ENCODE results near the gene DEK.
"Not testable (repeated sequence)": the region's sequence is repeated elsewhere in the genome, so short reads cannot be mapped to it uniquely, and the experiment has no call there.

The DEK gene

DNA sequence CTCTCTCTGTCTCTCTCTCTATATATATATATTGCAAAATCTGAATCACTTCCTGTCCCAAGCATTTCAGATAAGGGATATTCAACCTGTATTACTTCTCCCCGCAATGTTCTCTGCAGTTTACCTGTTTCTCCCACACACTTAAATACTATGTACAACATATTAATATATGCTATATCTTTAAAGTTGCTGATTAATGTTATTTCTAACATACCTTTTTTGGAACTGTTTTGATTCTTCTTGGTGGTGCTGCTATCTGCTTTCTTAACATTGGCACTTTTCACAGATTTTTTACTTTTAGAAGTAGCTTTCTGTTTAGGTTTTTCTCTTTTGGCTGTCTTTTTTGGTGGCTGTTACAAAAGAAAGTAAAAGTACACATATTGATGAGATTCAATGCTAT is 27.2 kb downstream of the DEK start:
- TF ChIP-seq, protein P1, sequence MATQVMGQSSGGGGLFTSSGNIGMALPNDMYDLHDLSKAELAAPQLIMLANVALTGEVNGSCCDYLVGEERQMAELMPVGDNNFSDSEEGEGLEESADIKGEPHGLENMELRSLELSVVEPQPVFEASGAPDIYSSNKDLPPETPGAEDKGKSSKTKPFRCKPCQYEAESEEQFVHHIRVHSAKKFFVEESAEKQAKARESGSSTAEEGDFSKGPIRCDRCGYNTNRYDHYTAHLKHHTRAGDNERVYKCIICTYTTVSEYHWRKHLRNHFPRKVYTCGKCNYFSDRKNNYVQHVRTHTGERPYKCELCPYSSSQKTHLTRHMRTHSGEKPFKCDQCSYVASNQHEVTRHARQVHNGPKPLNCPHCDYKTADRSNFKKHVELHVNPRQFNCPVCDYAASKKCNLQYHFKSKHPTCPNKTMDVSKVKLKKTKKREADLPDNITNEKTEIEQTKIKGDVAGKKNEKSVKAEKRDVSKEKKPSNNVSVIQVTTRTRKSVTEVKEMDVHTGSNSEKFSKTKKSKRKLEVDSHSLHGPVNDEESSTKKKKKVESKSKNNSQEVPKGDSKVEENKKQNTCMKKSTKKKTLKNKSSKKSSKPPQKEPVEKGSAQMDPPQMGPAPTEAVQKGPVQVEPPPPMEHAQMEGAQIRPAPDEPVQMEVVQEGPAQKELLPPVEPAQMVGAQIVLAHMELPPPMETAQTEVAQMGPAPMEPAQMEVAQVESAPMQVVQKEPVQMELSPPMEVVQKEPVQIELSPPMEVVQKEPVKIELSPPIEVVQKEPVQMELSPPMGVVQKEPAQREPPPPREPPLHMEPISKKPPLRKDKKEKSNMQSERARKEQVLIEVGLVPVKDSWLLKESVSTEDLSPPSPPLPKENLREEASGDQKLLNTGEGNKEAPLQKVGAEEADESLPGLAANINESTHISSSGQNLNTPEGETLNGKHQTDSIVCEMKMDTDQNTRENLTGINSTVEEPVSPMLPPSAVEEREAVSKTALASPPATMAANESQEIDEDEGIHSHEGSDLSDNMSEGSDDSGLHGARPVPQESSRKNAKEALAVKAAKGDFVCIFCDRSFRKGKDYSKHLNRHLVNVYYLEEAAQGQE (IDR thresholded peaks at IDR 0.05; ENCODE audit: insufficient replicate concordance, low read depth) = no peak
- TF ChIP-seq SPI1 (IDR thresholded peaks at IDR 0.05; ENCODE audit: borderline replicate concordance, low read depth) (no peak), GABPA (IDR thresholded peaks at IDR 0.05; ENCODE audit: low read depth) (no peak), POLR2AphosphoS5 (IDR thresholded peaks at IDR 0.05; ENCODE audit: low read depth) (no peak)
- TF ChIP-seq, protein P2, sequence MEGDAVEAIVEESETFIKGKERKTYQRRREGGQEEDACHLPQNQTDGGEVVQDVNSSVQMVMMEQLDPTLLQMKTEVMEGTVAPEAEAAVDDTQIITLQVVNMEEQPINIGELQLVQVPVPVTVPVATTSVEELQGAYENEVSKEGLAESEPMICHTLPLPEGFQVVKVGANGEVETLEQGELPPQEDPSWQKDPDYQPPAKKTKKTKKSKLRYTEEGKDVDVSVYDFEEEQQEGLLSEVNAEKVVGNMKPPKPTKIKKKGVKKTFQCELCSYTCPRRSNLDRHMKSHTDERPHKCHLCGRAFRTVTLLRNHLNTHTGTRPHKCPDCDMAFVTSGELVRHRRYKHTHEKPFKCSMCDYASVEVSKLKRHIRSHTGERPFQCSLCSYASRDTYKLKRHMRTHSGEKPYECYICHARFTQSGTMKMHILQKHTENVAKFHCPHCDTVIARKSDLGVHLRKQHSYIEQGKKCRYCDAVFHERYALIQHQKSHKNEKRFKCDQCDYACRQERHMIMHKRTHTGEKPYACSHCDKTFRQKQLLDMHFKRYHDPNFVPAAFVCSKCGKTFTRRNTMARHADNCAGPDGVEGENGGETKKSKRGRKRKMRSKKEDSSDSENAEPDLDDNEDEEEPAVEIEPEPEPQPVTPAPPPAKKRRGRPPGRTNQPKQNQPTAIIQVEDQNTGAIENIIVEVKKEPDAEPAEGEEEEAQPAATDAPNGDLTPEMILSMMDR (IDR thresholded peaks at IDR 0.05; ENCODE audit: insufficient read depth, low read length) = no peak
- no peak for DNase-seq (ENCODE audit: low read depth in 1 of 2, low spot score in 1 of 2)
- Histone ChIP-seq H3K4me3 (replicated peaks; ENCODE audit: insufficient read depth, low read length) (no peak overlapping the region), H3K27ac (replicated peaks) (no peak overlapping the region), H3K27me3 (ENCODE audit: insufficient read depth, poor library complexity, severe bottlenecking) (no peaks in the 10 kb centered on the region)

DNA sequence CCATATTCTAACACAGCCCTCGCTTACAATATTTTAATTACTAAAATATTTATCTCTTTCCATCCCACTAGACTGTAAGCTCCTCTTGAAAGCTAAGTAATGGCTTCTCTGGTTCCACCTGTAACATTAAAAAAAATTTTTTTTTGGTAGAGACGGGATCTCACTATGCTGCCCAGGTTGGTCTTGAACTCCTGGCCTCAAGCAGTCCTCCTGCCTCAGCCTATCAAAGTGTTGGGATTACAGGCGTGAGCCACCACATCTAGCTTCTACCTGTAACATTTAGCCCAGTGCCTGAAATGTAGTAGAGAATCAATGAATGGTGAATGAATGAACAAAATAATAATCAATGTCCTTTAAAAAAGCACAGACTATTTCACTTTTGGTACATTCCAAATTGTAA is 28.8 kb downstream of the DEK start:
- TF ChIP-seq, protein P1 (IDR thresholded peaks at IDR 0.05; ENCODE audit: insufficient replicate concordance, low read depth) = no peak
- TF ChIP-seq POLR2AphosphoS5 (IDR thresholded peaks at IDR 0.05; ENCODE audit: low read depth) (no peak), GABPA (IDR thresholded peaks at IDR 0.05; ENCODE audit: low read depth) (no peak), SPI1 (IDR thresholded peaks at IDR 0.05; ENCODE audit: borderline replicate concordance, low read depth) (no peak)
- TF ChIP-seq, protein P2 (IDR thresholded peaks at IDR 0.05; ENCODE audit: insufficient read depth, low read length) = no peak
- H3K4me3 ChIP-seq (replicated peaks; ENCODE audit: insufficient read depth, low read length) = no peak overlapping the region
- DNase-seq (ENCODE audit: low read depth in 1 of 2, low spot score in 1 of 2) = no peak
- H3K27ac ChIP-seq (replicated peaks) = no peak overlapping the region
- H3K27me3 ChIP-seq (ENCODE audit: insufficient read depth, poor library complexity, severe bottlenecking) = no peaks in the 10 kb centered on the region

DNA sequence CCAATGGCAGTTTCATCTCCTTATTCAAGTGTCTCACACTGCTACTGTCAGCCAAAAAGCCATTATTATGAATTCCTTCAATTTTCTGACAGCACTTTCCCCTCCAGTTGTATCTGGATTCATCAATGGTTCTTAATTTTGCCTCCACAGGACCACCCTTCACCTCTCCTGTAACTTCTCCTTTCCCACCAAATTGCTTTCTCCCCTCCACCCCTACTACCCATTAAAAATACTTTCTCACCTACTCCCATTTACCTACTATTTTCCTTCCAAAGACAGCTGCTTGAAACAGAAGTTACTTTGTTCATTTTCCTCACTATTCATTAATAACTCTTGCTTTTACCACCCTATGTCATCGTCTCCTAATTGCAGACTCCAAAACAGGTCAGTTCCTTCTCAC is 29.8 kb downstream of the DEK start:
- TF ChIP-seq, protein P1 (IDR thresholded peaks at IDR 0.05; ENCODE audit: insufficient replicate concordance, low read depth) = no peak
- TF ChIP-seq, protein P2 (IDR thresholded peaks at IDR 0.05; ENCODE audit: insufficient read depth, low read length) = no peak
- TF ChIP-seq GABPA (IDR thresholded peaks at IDR 0.05; ENCODE audit: low read depth) (no peak), POLR2AphosphoS5 (IDR thresholded peaks at IDR 0.05; ENCODE audit: low read depth) (no peak), SPI1 (IDR thresholded peaks at IDR 0.05; ENCODE audit: borderline replicate concordance, low read depth) (no peak)
- no peak overlapping the region for H3K27ac ChIP-seq (replicated peaks)
- H3K4me3 ChIP-seq (replicated peaks; ENCODE audit: insufficient read depth, low read length) = no peak overlapping the region
- no peak for DNase-seq (ENCODE audit: low read depth in 1 of 2, low spot score in 1 of 2)
- no peaks in the 10 kb centered on the region for H3K27me3 ChIP-seq (ENCODE audit: insufficient read depth, poor library complexity, severe bottlenecking)

DNA sequence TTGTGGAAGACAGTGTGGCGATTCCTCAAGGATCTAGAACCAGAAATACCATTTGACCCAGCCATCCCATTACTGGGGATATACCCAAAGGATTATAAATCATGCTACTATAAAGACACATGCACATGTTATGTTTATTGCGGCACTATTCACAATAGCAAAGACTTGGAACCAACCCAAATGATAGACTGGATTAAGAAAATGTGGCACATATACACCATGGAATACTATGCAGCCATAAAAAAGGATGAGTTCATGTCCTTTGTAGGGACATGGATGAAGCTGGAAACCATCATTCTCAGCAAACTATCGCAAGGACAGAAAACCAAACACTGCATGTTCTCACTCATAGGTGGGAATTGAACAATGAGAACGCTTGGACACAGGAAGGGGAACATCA is 30.6 kb downstream of the DEK start:
- not testable (repeated sequence) for H3K27me3 ChIP-seq (ENCODE audit: insufficient read depth, poor library complexity, severe bottlenecking); H3K27ac ChIP-seq (replicated peaks); DNase-seq (ENCODE audit: low read depth in 1 of 2, low spot score in 1 of 2); H3K4me3 ChIP-seq (replicated peaks; ENCODE audit: insufficient read depth, low read length)

DNA sequence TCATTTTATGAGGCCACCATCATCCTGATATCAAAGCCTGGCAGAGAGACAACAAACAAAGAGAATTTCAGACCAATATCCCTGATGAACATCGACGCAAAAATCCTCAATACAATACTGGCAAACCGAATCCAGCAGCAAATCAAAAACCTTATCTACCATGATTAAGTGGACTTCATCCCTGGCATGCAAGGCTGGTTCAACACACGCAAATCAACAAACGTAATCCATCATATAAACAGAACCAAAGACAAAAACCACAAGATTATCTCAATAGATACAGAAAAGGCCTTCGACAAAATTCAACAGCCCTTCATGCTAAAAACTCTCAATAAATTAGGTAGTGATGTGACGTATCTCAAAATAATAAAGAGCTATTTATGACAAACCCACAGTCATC is 32.5 kb downstream of the DEK start:
- not testable (repeated sequence) for H3K27me3 ChIP-seq (ENCODE audit: insufficient read depth, poor library complexity, severe bottlenecking); H3K27ac ChIP-seq (replicated peaks); H3K4me3 ChIP-seq (replicated peaks; ENCODE audit: insufficient read depth, low read length); DNase-seq (ENCODE audit: low read depth in 1 of 2, low spot score in 1 of 2)

DNA sequence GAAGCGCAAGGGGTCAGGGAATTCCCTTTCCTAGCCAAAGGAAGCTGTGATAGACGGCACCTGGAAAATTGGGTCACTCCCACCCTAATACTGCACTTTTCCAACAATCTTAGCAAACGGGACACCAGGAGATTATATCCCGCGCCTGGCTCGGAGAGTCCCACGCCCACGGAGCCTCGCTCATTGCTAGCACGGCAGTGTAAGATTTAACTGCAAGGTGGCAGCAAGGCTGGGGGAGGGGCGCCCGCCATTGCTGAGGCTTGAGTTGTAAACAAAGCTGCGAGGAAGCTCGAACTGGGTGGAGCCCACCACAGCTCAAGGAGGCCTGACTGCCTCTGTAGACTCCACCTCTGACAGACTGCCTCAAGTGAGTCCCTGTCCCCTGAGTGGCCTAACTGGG is 35.7 kb downstream of the DEK start:
- DNase-seq (ENCODE audit: low read depth in 1 of 2, low spot score in 1 of 2); H3K4me3 ChIP-seq (replicated peaks; ENCODE audit: insufficient read depth, low read length); H3K27me3 ChIP-seq (ENCODE audit: insufficient read depth, poor library complexity, severe bottlenecking); H3K27ac ChIP-seq (replicated peaks): not testable (repeated sequence)
